ENCODE measurements around the gene ELN. TPM values are rescaled to one million over a fixed set of nuclear protein-coding genes. Genes with fewer than 3 reads are reported as not detected.

Gene ELN
- total and polyA plus RNA-seq, 2 donors (not counting 3 experiments of a cell fraction or from before 2014, with no cell fraction given): 1.7 to 2.6 TPM

- dilution Hi-C loops (cut with MboI; ENCODE audit: extremely low pct_ligation_motif_present, low sequenced_read_pairs): no loop called here
- DNase-seq (ENCODE audit: low read depth, low spot score) (no peak), FAIRE-seq (no peak)
- Histone ChIP-seq H3K79me2 (ENCODE audit: control insufficient read depth, insufficient read depth, low read length) (no peaks in the 10 kb centered on the region), H3K9ac (replicated peaks; ENCODE audit: extremely low read depth, insufficient read depth, low read length) (no peak overlapping the region), H3K9me1 (replicated peaks; ENCODE audit: control insufficient read depth, extremely low read depth, insufficient read depth, low read length) (no peaks in the 10 kb centered on the region), H3K36me3 (ENCODE audit: control insufficient read depth in 2 of 2, extremely low read depth in 1 of 2, insufficient read depth in 2 of 2, low read length in 2 of 2) (no peaks in the 10 kb centered on the region), H3K4me1 (ENCODE audit: control insufficient read depth, extremely low read depth, insufficient read depth, low read length) (peaks cover 5% of the 10 kb centered on the region), H4K20me1 (replicated peaks; ENCODE audit: control insufficient read depth, extremely low read depth, insufficient read depth, low read length) (no peaks in the 10 kb centered on the region), H3K4me2 (ENCODE audit: insufficient read depth, low read length) (no peak overlapping the region), H3K27me3 (ENCODE audit: control insufficient read depth in 2 of 2, insufficient read depth in 2 of 2, low read length in 2 of 2) (no peaks in the 10 kb centered on the region), H3K9me3 (replicated peaks; ENCODE audit: control insufficient read depth, insufficient read depth, low read length) (no peaks in the 10 kb centered on the region), H3K4me3 (replicated peaks in 1 of 3; ENCODE audit: insufficient read depth in 1 of 3, low read depth in 1 of 3, low read length in 3 of 3) (no peak overlapping the region), H2AFZ (ENCODE audit: low read depth, low read length) (no peak overlapping the region), H3K27ac (ENCODE audit: insufficient read depth, low read depth, low read length) (no peak overlapping the region)
- CTCF ChIA-PET: interaction anchor here (1.3 kb wide), 1 partner anchor 98 kb away, joined by 4 read pairs; no protein-coding TSS in a partner anchor
- no TSS peak for BruUV-seq (replicated peaks)
- POLR2A ChIA-PET: no interaction called here
- TF ChIP-seq CTCF (IDR thresholded peaks at IDR 0.05; ENCODE audit: extremely low read depth in 1 of 2, insufficient read depth in 1 of 2, low read depth in 1 of 2, low read length in 2 of 2) (no peak), GATA2 (IDR thresholded peaks at IDR 0.05; ENCODE audit: insufficient read depth, insufficient read length, low read depth, low read length) (no peak), EZH2 (IDR thresholded peaks at IDR 0.05; ENCODE audit: borderline replicate concordance, low read depth, low read length, severe bottlenecking) (no peak), POLR2A (IDR thresholded peaks at IDR 0.05; ENCODE audit: low read depth, low read length) (no peak), POLR2AphosphoS5 (IDR thresholded peaks at IDR 0.05; ENCODE audit: insufficient read depth, low read depth, low read length) (no peak), MYC (IDR thresholded peaks at IDR 0.05; ENCODE audit: low read depth, low read length) (no peak), JUN (IDR thresholded peaks at IDR 0.05; ENCODE audit: borderline replicate concordance, insufficient read depth, insufficient read length, low read depth) (no peak), MAX (IDR thresholded peaks at IDR 0.05; ENCODE audit: insufficient read depth, insufficient read length) (no peak), FOS (IDR thresholded peaks at IDR 0.05; ENCODE audit: borderline replicate concordance, insufficient read depth, low read length) (no peak)
- intact Hi-C loops (cut with micrococcal nuclease): no loop called here
Observed at GRCh38 chr7:74078461-74078860, 50.5 kb downstream of the ELN start.

Data from endothelial cell of umbilical vein (primary cell).